HG02678 (cell line): Measurements from ENCODE around the gene SPOCK2.
"Not testable (repeated sequence)": the region's sequence is repeated elsewhere in the genome, so short reads cannot be mapped to it uniquely, and the experiment has no call there.

ENCODE experiments used
- ATAC-seq: cut with Tn5 transposase; IDR thresholded peaks from one replicate; pipeline ENCODE4 v1.9.1; 2021; ENCODE audit warnings: mild to moderate bottlenecking, moderate library complexity; ENCODE audit not compliant: unreplicated experiment

SPOCK2 gene

GRCh38 chr10:72108004-72108370, 19.6 kb upstream of the SPOCK2 start:
- ATAC-seq = not testable (repeated sequence)

DNA sequence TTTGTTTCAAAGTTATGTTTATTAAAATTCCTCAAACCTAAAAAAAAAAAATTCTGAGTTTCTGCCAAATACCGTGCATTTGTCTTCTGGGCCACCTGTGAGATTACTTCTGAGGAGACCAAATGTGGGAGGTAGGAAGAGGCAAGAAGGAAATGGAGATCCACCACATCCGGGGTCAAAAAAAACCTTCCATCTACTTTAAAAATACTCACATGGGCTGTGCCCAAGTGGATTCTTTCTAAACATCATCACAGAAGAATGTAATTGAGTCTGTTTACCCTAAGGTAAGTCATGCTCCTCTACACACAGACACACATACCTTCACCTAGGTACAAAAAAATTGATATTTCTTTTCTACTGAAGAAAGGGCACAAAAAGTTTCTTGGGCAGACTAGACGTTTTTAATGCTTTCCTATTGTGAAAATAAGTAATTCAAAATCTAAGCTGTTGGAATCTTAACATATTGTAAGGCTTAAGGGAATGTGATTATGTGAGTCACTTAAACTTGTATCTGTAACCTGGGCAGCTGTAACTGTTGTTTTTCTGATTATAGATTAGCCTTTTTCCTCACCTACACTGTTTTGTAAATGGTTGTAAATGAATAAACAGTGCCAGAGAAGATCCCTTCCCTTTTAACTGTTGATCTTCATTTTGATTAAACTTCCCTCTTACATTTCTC, 19.1 kb upstream of the SPOCK2 start:
- no peak for ATAC-seq

GRCh38 chr10:72106896-72107295, 18.5 kb upstream of the SPOCK2 start:
- no peak for ATAC-seq

DNA sequence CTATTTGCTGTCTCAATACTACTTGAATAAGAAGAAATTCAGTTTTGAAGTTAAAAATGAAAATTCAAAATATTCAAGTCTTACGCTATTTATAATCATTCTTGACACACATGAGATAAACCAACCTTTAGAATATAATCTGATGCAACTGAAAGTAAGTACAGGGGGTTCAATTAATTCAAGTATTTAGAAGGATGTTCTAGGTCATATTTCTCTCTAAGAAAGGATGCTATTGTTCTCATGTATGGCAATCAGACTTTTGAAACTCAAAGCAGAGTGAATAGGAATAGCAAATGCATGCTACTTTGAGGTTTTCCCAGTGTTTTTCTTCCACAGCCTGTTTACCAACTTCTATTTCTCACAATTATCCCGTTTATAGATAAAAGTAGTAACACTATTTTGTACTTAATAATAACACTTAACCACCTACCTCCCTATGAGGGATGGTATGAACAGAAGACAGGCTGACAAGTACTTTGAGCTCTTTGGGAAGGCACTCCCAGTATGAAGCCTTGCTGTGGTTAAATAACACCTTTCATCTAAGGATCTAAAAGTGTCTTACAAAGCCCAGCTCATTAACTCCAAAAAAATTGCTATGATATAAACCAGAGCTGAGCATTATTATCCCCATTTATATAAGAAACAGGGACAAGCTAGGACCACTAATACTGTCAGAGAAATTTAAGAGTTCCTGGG, 18.0 kb upstream of the SPOCK2 start:
- no peak for ATAC-seq

DNA sequence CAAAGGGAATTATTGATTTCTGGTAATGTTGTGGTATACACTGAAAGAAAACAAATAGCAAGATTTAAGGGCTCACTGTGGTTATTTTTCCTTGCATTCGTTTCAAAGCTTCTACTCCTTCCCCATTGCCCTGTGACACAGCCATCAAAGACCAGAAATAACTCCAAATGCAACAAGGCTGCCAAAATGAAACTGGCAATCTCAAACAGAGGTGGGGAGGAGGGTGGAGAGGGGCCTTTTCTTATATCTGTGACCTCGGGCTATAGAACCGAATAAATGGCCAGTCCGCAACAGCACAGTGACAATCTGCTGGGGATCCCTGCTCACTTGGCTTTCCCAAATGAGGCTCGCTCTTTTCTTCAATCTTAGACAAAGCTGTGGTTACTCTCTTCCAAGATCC, 17.4 kb upstream of the SPOCK2 start:
- no peak for ATAC-seq

GRCh38 chr10:72105098-72105475, 16.7 kb upstream of the SPOCK2 start:
- ATAC-seq = no peak

- ATAC-seq = no peak
Measured at GRCh38 chr10:72104472-72105097, 16.2 kb upstream of the SPOCK2 start.

DNA sequence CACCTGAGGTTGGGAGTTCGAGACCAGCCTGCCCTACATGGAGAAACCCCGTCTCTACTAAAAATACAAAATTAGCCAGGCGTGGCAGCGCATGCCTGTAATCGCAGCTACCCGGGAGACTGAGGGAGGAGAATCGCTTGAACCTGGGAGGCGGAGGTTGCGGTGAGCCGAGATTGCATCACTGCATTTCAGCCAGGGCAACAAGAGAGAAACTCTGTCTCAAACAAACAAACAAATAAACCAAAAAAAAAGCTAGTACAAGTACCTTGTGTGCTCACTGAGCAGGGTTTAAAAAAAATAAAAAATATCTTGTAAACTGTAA, 11.2 kb upstream of the SPOCK2 start:
- no peak for ATAC-seq

GRCh38 chr10:72098836-72099599, 10.7 kb upstream of the SPOCK2 start:
- ATAC-seq = no peak

DNA sequence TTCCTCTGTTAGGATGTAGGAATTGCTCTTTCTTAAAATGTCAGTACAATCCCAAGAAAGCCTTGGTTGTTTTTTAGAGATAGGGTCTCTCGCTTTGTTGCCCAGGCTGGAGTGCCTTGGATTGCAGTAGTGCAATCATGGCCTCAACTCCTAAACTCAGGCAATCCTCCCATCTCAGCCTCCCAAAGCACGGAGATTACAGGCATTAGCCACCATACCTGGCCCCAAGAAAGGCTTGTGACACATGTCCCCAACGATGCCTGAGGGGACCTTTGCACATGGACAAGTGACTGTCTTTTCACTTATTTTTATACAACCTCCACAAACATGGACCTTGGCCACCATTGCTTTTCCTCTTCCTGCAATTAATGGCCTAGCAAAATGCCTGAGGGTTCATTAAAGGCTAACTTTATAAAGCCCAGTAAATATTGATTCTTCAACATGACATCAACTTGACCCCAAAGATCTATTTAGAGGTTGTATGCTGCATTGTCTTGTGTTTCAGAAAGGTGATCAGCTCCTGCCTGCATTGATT, 10.0 kb upstream of the SPOCK2 start:
- no peak for ATAC-seq

GRCh38 chr10:72097448-72098300, 9.3 kb upstream of the SPOCK2 start:
- no peak for ATAC-seq

DNA sequence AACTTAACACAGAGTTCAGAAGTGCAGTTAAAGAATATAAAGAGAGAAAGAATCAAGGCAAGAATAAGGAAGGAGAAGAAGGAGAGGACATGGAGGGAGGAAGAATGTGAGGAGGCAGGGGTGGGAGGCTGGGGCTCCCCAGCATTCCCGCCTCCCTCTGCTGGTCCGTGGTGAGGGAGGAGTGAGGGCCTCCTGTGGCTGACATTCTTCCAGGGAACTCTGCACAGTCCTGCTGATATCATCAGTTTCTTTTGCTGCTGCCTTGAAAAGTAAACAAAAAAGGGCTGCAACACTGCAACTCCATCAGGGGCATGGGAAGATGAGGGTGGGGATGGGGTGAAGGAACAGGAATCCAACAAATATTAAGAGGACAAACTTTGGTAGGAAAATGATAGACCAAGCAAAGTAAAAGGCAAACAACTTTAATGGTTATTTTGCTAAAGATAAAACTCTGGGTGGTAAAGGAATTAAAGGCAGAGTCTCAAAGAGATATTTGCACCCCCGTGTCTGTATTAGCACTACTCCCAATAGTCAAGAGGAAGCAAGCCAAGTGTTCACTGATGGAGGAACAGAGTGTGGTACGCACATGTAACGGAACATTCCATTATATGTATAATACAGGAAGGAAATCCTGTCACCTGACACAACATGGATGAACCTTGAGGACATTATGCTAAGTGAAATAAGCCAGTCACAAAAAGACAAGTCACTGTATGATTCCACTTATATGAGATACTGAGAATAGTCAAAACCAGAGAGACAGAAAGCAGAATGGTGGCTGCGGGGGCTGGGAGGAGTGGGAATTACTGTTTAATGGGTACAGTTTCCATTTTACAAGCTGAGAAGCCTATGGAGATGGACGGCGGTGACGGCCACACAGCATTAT, 8.0 kb upstream of the SPOCK2 start:
- ATAC-seq = no peak

GRCh38 chr10:72095195-72095594, 6.8 kb upstream of the SPOCK2 start:
- no peak for ATAC-seq

DNA sequence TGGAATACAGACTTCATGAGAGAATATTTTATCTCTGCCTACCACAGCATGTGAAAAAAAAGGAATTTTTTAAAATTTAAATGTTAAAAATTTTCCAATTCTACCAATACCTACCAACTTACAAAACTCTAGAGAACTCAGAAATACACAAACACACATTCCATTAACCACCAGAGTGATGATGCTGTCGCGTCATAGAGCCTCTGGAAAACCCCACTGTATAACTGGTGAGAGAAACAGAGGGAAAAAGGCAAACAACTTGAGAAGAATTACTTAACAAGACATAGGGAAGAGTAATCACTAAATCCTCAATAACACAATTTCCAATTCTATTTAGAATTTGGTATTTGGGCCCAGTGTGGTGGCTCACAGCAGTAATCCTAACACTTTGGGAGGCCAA, 6.2 kb upstream of the SPOCK2 start:
- no peak for ATAC-seq

DNA sequence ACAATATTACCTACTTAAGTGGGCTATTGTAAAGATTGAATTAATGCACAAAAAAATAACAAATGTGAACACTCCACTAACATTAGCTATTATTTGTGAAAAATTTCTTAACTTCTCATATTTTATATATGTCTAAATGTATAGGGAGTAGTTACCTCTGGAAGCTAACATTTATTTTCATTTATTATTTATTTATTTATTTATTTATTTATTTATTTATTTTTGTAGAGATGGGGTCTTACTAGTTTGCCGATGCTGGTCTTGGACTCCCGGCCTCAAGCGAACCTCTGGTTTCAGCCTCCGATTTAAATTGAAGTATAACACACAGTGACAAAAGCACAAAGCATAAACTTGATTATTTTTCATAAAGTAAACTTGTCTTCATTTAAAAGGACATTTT, 5.1 kb upstream of the SPOCK2 start:
- ATAC-seq = no peak

- ATAC-seq = no peak
Measured at GRCh38 chr10:72092987-72093386, 4.6 kb upstream of the SPOCK2 start.

GRCh38 chr10:72092171-72092924, 4.0 kb upstream of the SPOCK2 start:
- ATAC-seq = no peak

GRCh38 chr10:72090326-72090725, 2.0 kb upstream of the SPOCK2 start:
- ATAC-seq = no peak

GRCh38 chr10:72089618-72090017, 1.3 kb upstream of the SPOCK2 start:
- no peak for ATAC-seq
